T-helper 17 cell (primary cell): ENCODE measurements around the gene XRRA1. TPM values are rescaled to one million over a fixed set of nuclear protein-coding genes. Genes with fewer than 3 reads are reported as not detected.
A peak's percentile ranks its signal among the peaks of the same experiment; 100 is the strongest.
"Not testable (repeated sequence)": the region's sequence is repeated elsewhere in the genome, so short reads cannot be mapped to it uniquely, and the experiment has no call there.

ENCODE experiments used
- ATAC-seq: fragments of 150-1000 bp; cut with Tn5 transposase; 2 replicates; pipeline ENCODE4 v1.10.0; 2021; ENCODE audit warnings: mild to moderate bottlenecking, moderate library complexity
- DNase-seq, 3 donors: peaks; one replicate each; pipeline versions ENCODE4 v3.0.0 to v3.0.0-alpha.2; 2020 to 2021
- H3K9me3 ChIP-seq: one replicate; pipeline ENCODE4 v1.7.0; 2013; ENCODE audit warnings: low read length, mild to moderate bottlenecking; ENCODE audit not compliant: control insufficient read depth, poor library complexity, severe bottlenecking
- H3K27ac Mint-ChIP-seq: one replicate; pipeline ENCODE4 v1.8.0; 2022; ENCODE audit warnings: mild to moderate bottlenecking, moderate library complexity, mixed read lengths
- H3K27me3 Mint-ChIP-seq: one replicate; pipeline ENCODE4 v1.8.0; 2022; ENCODE audit warnings: mixed read lengths
- H3K36me3 Mint-ChIP-seq: one replicate; pipeline ENCODE4 v1.8.0; 2022; ENCODE audit warnings: low read depth, mixed read lengths
- H3K4me1 Mint-ChIP-seq: one replicate; pipeline ENCODE4 v1.8.0; 2022; ENCODE audit warnings: mild to moderate bottlenecking, mixed read lengths
- H3K4me3 Mint-ChIP-seq: one replicate; pipeline ENCODE4 v1.8.0; 2022; ENCODE audit warnings: mild to moderate bottlenecking, moderate library complexity, mixed read lengths
- total RNA-seq, 4 donors: library from RNA in 2 of 4; stranded (reverse) in 2 of 4; gene quantifications; one replicate each; pipeline ENCODE4 v1.2.3 and lab custom pipeline; 2022 to 2026

XRRA1 gene
- total RNA-seq, 2 donors from 2014 or later: 10.1 to 16.3 TPM

DNA sequence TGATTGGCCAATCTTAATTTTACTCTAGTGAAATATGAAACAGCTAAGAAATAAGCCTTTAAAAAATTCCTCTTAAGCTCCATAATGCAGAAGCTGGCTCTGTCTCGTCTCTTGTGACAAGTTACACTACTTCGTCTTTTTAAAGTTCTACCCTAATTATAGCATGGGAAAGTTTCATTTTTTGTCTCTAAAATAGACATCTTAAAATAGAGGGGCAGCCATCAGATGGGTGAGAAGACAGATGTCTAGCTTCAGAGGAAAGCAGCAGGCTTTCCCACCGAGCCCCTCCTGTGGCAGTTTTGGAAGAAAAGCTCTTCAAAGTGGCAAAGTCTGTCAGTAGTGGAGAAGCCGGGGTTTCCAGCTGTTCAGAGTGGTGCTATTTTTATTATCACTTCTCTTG is 39.5 kb downstream of the XRRA1 start:
- H3K27ac Mint-ChIP-seq: peak overlapping the region; percentile 62
- H3K4me3 Mint-ChIP-seq: no peak overlapping the region
- no peaks in the 10 kb centered on the region for H3K27me3 Mint-ChIP-seq
- DNase-seq: no peak
- H3K9me3 ChIP-seq: no peaks in the 10 kb centered on the region
- H3K36me3 Mint-ChIP-seq: peaks cover 7% of the 10 kb centered on the region
- H3K4me1 Mint-ChIP-seq: peaks cover 16% of the 10 kb centered on the region
- ATAC-seq: no peak

DNA sequence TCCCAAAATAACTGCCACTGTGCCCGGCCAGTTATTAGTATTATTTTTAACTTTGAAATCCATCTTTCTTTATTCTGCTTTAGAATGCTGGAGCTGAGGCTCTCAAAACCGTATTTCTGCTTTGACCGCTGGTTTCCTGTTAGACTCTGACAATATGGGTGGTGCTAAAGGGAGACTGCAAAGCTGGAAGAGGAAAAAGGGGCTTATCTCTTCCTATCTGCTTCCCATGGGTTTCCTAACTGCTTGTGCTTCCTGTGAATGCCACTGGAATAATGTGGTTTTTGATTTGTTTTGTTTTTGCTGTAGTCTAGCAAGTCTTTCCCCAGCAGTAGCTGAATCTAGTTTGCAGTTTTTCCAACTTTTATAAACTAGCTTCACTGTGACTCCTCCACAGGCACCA is 43.6 kb downstream of the XRRA1 start:
- Mint-ChIP-seq H3K4me3 (no peak overlapping the region), H3K36me3 (peaks cover 4% of the 10 kb centered on the region), H3K4me1 (peaks cover 6% of the 10 kb centered on the region), H3K27ac (peak overlapping the region; percentile 53), H3K27me3 (no peaks in the 10 kb centered on the region)
- no peak for ATAC-seq
- DNase-seq: no peak
- no peaks in the 10 kb centered on the region for H3K9me3 ChIP-seq

DNA sequence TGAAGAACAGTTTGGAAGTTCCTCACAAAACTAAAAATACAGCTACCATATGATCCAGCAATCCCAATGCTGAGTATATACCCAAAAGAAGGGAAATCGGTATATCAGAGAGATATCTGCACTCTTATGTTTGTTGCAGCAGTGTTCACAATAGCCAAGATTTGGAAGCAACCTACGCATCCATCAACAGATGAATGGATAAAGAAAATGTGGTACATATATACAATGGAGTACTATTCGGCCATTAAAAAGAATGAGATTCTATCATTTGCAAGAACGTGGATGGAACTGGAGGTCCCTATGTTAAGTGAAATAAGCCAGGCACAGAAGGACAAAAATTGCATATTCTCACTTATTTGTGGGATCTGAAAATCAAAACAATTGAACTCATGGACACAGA is 46.5 kb downstream of the XRRA1 start:
- ATAC-seq: no peak
- H3K27me3 Mint-ChIP-seq: no peaks in the 10 kb centered on the region
- no peak overlapping the region for H3K4me3 Mint-ChIP-seq
- H3K4me1 Mint-ChIP-seq: no peaks in the 10 kb centered on the region
- DNase-seq: no peak
- H3K36me3 Mint-ChIP-seq: peaks cover 3% of the 10 kb centered on the region
- H3K27ac Mint-ChIP-seq: no peak overlapping the region
- no peaks in the 10 kb centered on the region for H3K9me3 ChIP-seq

DNA sequence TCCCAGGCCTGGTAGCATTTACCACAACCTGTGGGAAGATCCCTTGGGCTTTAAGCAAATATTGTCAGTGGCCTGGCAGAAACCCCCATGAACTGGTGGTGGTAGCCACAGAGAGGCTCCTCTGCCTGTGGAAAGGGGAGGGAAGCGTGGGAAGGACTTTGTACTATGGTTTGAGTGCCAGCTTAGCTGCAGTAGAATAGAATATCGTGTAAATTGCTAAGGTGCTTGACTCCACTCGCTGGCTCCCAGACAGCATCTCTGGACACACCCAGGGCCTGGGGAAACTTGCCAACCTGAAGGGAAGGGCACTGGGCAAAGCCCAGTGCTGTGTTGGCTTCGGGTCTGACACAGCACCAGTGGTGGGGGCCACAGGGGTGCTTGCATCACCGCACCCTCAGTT is 52.6 kb downstream of the XRRA1 start:
- ATAC-seq (no peak), DNase-seq (no peak)
- Mint-ChIP-seq H3K36me3 (peaks cover 5% of the 10 kb centered on the region), H3K27ac (no peak overlapping the region), H3K4me3 (no peak overlapping the region), H3K4me1 (no peaks in the 10 kb centered on the region), H3K27me3 (no peaks in the 10 kb centered on the region)
- H3K9me3 ChIP-seq: no peaks in the 10 kb centered on the region

DNA sequence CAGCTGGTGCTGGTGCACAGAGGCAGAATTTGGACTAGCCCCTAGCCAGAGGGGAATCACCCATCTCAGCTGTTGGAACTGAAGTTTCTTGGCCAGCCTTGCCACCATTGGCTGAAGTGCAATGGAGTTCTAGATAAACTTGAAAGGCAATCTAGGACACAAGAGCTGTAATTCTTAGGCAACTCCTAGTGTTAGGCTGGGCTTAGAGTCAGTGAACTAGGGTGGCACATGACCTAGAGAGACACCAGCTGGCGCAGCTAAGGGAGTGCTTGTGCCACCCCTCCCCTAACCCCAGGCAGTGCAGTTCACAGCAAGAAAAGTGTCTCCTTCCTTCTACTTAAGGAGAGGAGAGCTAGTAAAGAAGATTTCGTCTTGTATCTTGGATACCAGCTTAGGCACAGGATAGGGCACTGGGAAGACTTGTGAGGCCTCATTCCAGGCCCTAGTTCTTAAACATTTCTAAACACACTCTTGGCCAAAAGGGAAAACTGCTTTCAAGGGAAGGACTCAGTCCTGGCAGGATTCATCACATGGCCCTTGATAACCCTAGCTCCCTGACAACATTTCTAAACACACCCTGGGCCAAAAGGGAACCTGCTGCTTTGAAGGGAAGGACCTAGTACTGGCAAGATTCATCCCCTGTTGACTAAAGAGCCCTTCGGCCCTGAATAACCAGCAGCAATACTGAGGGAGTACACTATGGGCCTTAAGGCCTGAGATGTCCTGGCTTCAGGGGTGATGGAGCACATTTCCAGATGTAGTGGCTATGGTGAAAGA is 53.4 kb downstream of the XRRA1 start:
- H3K27me3 Mint-ChIP-seq: no peaks in the 10 kb centered on the region
- H3K9me3 ChIP-seq: no peaks in the 10 kb centered on the region
- ATAC-seq: no peak
- no peaks in the 10 kb centered on the region for H3K4me1 Mint-ChIP-seq
- no peak overlapping the region for H3K4me3 Mint-ChIP-seq
- DNase-seq: no peak
- H3K27ac Mint-ChIP-seq: no peak overlapping the region
- peaks cover 4% of the 10 kb centered on the region for H3K36me3 Mint-ChIP-seq

DNA sequence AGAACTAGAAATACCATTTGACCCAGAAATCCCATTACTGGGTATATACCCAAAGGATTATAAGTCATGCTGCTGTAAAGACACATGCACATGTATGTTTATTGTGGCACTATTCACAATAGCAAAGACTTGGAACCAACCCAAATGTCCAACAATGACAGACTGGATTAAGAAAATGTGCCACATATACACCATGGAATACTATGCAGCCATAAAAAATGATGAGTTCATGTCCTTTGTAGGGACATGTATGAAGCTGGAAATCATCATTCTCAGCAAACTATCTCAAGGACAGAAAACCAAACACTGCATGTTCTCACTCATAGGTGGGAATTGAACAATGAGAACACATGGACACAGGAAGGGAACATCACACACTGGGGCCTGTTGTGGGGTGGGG is 55.9 kb downstream of the XRRA1 start:
- not testable (repeated sequence) for H3K36me3 Mint-ChIP-seq, ATAC-seq, H3K4me1 Mint-ChIP-seq

DNA sequence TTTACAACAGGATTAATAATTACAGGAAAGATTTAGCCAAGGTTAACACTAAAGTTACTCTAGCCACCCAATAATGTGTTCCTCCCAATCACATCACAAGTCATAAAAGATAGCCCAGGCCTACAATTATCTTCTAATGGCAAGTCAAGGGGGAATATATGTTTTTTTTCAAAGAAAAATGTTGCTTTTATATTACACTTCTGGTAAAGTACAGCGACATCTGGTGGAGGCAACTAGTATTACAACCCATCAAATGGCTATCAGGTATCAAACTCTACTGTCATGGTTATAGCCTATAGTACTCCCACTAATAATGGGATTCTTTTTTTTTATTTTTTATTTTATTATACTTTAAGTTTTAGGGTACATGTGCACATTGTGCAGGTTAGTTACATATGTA is 71.8 kb downstream of the XRRA1 start:
- H3K27me3 Mint-ChIP-seq: no peaks in the 10 kb centered on the region
- H3K9me3 ChIP-seq: no peaks in the 10 kb centered on the region
- no peak overlapping the region for H3K4me3 Mint-ChIP-seq
- no peaks in the 10 kb centered on the region for H3K4me1 Mint-ChIP-seq
- H3K36me3 Mint-ChIP-seq: no peaks in the 10 kb centered on the region
- no peak for ATAC-seq
- no peak for DNase-seq
- no peak overlapping the region for H3K27ac Mint-ChIP-seq

More for the DNA sequence above, 55.9 kb downstream of the XRRA1 start:
- H3K9me3 ChIP-seq, H3K27ac Mint-ChIP-seq, H3K4me3 Mint-ChIP-seq, DNase-seq, H3K27me3 Mint-ChIP-seq: not testable (repeated sequence)

DNA sequence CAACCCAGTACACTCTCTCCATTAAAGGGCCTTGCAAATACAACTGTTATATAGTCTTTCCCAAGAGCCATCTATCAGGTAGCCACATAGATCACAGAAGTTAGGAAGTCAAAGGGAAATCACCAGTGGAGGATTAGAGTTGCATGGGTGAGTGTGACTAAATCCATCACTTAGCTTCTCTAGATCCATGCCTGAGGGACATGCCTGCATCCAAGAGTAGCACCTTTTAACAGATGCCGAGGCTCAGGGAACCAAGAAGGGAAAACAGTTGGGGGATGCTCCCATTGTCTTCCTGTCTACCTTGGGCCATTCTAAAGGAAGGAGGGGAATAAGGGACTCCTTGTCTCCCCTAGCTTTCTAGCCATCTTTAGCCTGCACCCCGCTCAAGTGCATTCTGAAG is 77.9 kb downstream of the XRRA1 start:
- no peaks in the 10 kb centered on the region for H3K27me3 Mint-ChIP-seq
- peaks cover 24% of the 10 kb centered on the region for H3K9me3 ChIP-seq

DNA sequence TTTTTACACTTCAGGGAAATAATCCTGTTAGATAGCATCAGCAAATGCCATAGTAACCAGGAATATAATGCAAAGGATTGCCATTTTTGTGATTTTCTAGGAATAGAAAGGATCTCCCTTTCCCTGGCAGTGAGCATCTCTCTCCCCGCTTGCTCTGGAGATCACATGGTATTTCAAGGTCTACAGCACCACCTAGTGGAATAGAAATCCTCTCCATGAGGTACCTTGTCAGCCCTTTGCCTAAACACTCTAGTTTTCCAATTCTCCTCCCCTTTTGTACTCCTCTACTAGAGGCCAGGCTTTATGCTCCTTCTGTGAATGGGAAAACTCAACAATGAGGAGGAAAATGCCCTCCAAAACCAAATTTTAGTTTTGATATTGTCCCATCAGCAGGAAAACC is 78.4 kb downstream of the XRRA1 start:
- no peak overlapping the region for H3K27ac Mint-ChIP-seq
- H3K9me3 ChIP-seq: peaks cover 24% of the 10 kb centered on the region
- no peaks in the 10 kb centered on the region for H3K27me3 Mint-ChIP-seq
- peaks cover 8% of the 10 kb centered on the region for H3K36me3 Mint-ChIP-seq
- ATAC-seq: no peak
- no peak overlapping the region for H3K4me3 Mint-ChIP-seq
- no peaks in the 10 kb centered on the region for H3K4me1 Mint-ChIP-seq
- no peak for DNase-seq

More for the DNA sequence above, 77.9 kb downstream of the XRRA1 start:
- H3K4me3 Mint-ChIP-seq: no peak overlapping the region
- DNase-seq: no peak
- H3K4me1 Mint-ChIP-seq: no peaks in the 10 kb centered on the region
- ATAC-seq: no peak
- H3K36me3 Mint-ChIP-seq: peaks cover 8% of the 10 kb centered on the region
- no peak overlapping the region for H3K27ac Mint-ChIP-seq

DNA sequence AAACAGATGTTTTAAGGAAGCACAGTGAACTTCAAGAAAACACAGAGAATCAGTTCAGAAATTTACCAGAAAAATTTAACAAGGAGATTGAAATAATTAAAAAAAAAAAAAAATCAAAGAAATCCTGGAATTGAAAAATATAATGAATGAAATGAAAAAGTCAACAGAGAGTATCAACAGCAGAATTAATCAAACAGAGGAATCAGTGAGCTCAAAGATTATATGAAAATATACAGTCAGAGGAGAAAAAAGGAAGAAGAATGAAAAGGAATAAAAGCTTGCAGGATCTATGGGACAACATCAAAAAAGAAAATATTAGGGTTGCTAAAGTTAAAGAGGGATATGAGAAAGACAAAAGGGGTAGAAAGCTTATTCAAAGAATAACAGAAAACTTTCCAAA is 82.3 kb downstream of the XRRA1 start:
- peaks cover 7% of the 10 kb centered on the region for H3K36me3 Mint-ChIP-seq
- peaks cover 22% of the 10 kb centered on the region for H3K9me3 ChIP-seq
- no peak overlapping the region for H3K27ac Mint-ChIP-seq
- no peak overlapping the region for H3K4me3 Mint-ChIP-seq
- DNase-seq (no peak), ATAC-seq (no peak)
- H3K4me1 Mint-ChIP-seq: no peaks in the 10 kb centered on the region
- no peaks in the 10 kb centered on the region for H3K27me3 Mint-ChIP-seq

DNA sequence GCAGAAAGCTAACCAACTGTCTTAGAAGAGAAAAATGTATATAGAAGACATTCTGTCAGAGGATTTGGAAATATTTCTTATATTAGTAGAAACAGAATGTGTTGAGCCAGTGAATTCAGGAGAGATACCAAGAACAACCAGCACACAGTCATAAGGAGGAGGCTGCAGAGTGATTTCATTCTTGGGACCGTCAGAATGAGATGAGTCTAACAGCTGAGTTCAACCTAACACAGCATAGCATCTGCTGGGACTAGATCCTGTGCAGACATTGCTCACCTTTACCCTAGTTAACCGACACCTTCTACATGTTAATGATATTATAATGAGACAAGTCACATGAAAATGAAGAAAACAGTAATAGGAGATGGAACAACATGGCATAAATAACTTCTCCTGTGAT is 85.5 kb downstream of the XRRA1 start:
- no peak for ATAC-seq
- H3K27me3 Mint-ChIP-seq: no peaks in the 10 kb centered on the region

DNA sequence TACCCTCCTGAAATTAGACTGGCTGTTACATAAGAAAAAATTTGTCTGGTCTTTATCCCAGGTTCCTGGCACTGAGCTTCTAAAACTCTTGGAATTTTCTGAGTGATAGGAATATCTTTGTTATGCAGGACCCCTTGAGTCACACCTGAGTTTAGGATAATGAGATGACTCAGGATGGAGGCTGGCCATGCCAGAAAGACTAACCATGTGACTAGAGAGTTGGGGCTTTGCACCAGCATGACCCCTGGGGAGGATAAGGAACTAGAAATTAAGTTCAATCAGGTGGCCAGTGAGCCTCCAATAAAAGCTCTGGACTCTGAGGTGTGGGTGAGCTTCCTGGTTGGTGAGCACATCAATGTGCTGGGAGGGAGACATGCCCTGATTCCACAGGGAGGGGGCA is 88.1 kb downstream of the XRRA1 start:
- no peak for ATAC-seq
- no peak for DNase-seq
- Mint-ChIP-seq H3K36me3 (peaks cover 12% of the 10 kb centered on the region), H3K27me3 (no peaks in the 10 kb centered on the region), H3K4me1 (no peaks in the 10 kb centered on the region), H3K4me3 (no peak overlapping the region), H3K27ac (no peak overlapping the region)
- H3K9me3 ChIP-seq: peaks cover 9% of the 10 kb centered on the region

More for the DNA sequence above, 85.5 kb downstream of the XRRA1 start:
- peaks cover 21% of the 10 kb centered on the region for H3K9me3 ChIP-seq
- Mint-ChIP-seq H3K27ac (no peak overlapping the region), H3K4me1 (no peaks in the 10 kb centered on the region), H3K4me3 (no peak overlapping the region), H3K36me3 (peaks cover 9% of the 10 kb centered on the region)
- DNase-seq: no peak

DNA sequence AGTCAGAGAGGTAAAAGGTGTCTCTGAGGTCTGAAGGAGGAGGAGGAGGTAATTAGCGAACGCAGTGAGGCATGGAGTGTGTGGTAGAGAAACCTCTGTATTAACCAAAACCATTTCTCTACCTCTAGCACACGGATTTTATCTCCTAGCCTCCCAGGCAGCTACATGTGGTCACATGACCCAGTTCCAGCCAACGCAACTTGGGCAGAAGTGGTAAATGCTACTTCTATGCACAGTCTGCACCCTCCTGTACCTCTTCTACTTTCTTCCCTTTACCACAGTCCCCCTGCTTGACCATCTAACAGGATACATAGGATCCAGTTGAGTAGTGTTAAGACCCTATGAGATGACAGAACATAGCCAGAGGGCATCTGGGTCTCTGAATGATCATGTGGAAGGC is 95.7 kb downstream of the XRRA1 start:
- ATAC-seq (no peak), DNase-seq (no peak)
- Mint-ChIP-seq H3K36me3 (peaks cover 12% of the 10 kb centered on the region), H3K27me3 (no peaks in the 10 kb centered on the region), H3K4me1 (no peaks in the 10 kb centered on the region), H3K4me3 (no peak overlapping the region), H3K27ac (no peak overlapping the region)
- H3K9me3 ChIP-seq: no peaks in the 10 kb centered on the region
